GM21529 (cell line): ENCODE measurements around the gene FAN1.
A peak's percentile ranks its signal among the peaks of the same experiment; 100 is the strongest.

Experiments used
- ATAC-seq: cut with Tn5 transposase; IDR thresholded peaks from one replicate; pipeline ENCODE4 v1.9.1; 2021; ENCODE audit not compliant: unreplicated experiment

FAN1 gene

GRCh38 chr15:30954674-30955073, 51.0 kb downstream of the FAN1 start:
- no peak for ATAC-seq

- no peak for ATAC-seq
Measured at GRCh38 chr15:30956216-30957124, 52.8 kb downstream of the FAN1 start.

- ATAC-seq: no peak
Measured at GRCh38 chr15:30958219-30958618, 54.5 kb downstream of the FAN1 start.

- no peak for ATAC-seq
Measured at GRCh38 chr15:30962079-30962478, 58.4 kb downstream of the FAN1 start.

- no peak for ATAC-seq
Measured at GRCh38 chr15:30962659-30963058, 58.9 kb downstream of the FAN1 start.

- no peak for ATAC-seq
Measured at GRCh38 chr15:30963681-30964080, 60.0 kb downstream of the FAN1 start.

- no peak for ATAC-seq
Measured at GRCh38 chr15:30969724-30970123, 66.0 kb downstream of the FAN1 start.

GRCh38 chr15:30973379-30973778, 69.7 kb downstream of the FAN1 start:
- no peak for ATAC-seq

GRCh38 chr15:30974112-30974511, 70.4 kb downstream of the FAN1 start:
- no peak for ATAC-seq

- ATAC-seq: no peak
Measured at GRCh38 chr15:30978328-30978727, 74.6 kb downstream of the FAN1 start.

- no peak for ATAC-seq
Measured at GRCh38 chr15:30979457-30979856, 75.7 kb downstream of the FAN1 start.

GRCh38 chr15:30984118-30984517, 80.4 kb downstream of the FAN1 start:
- ATAC-seq: no peak

- no peak for ATAC-seq
Measured at GRCh38 chr15:30984542-30984941, 80.8 kb downstream of the FAN1 start.

GRCh38 chr15:30985081-30985531, 81.4 kb downstream of the FAN1 start:
- no peak for ATAC-seq

GRCh38 chr15:30990036-30990435, 86.3 kb downstream of the FAN1 start:
- no peak for ATAC-seq

- peak; percentile 10 for ATAC-seq
Measured at GRCh38 chr15:30990446-30991254, 86.9 kb downstream of the FAN1 start.

- peak; percentile 86 for ATAC-seq
Measured at GRCh38 chr15:30991255-30992235, 87.8 kb downstream of the FAN1 start, which contains the start of gene MTMR10. Gene MTMR10, minus strand, starts transcription at chr15:30991628. Its CDS starts 122 bp downstream, at chr15:30991506.

GRCh38 chr15:30992249-30992864, 88.6 kb downstream of the FAN1 start:
- ATAC-seq: no peak
